IMR-90 (cell line): ENCODE results near the gene PTPN22.

Experiments used
- MAFK ChIP-seq: IDR thresholded peaks from 2 replicates; pipeline ENCODE4 v1.6.1; 2012; ENCODE audit warnings: low read depth, low read length, improper control_type of control experiment
- MAZ ChIP-seq: IDR thresholded peaks from 2 replicates; pipeline ENCODE4 v1.6.1; 2012; ENCODE audit warnings: low read depth, mild to moderate bottlenecking, low read length, improper control_type of control experiment, moderate library complexity, borderline replicate concordance
- POLR2A ChIP-seq: IDR thresholded peaks from 2 replicates; pipeline ENCODE4 v1.6.1; 2012; ENCODE audit warnings: mild to moderate bottlenecking, low read depth, low read length
- RAD21 ChIP-seq: IDR thresholded peaks from 2 replicates; pipeline ENCODE4 v1.6.1; 2012; ENCODE audit warnings: low read length, improper control_type of control experiment
- SMC3 ChIP-seq: fragments of 150-350 bp; IDR thresholded peaks from 2 replicates; pipeline ENCODE4 v1.6.1; 2016; ENCODE audit warnings: low read depth, mild to moderate bottlenecking, antibody characterized with exemption, low read length, moderate library complexity
- TF ChIP-seq, protein P1 (sequence below): conservative IDR thresholded peaks from 2 replicates; pipeline ENCODE4 v1.5.1; 2012; ENCODE audit warnings: mild to moderate bottlenecking, low read depth, low read length, improper control_type of control experiment
- TF ChIP-seq, protein P2 (sequence below): fragments of 150-350 bp; IDR thresholded peaks from 2 replicates; pipeline ENCODE4 v1.6.1; 2016; ENCODE audit warnings: low read depth, mild to moderate bottlenecking, low read length, moderate library complexity, borderline replicate concordance

DNA sequence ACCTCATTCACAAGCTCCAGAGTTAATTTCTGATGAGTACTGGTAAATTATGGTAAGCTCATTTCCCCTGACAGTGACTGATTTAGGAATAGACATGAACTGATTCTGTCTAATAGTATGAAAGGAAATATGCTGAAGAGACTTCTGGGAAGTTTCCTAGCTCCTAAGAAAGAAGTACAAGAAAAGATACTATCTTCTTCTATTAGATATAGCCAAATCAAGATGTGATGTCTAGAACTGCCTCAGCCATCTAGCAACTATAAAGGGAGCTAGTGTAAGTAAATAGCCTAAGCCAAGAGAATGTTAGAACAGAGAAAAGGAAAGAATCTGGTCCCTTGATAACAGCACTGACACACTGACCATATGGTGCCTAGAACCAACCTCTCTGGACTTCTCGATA, 101.5 kb downstream of the PTPN22 start:
- TF ChIP-seq, protein P1, sequence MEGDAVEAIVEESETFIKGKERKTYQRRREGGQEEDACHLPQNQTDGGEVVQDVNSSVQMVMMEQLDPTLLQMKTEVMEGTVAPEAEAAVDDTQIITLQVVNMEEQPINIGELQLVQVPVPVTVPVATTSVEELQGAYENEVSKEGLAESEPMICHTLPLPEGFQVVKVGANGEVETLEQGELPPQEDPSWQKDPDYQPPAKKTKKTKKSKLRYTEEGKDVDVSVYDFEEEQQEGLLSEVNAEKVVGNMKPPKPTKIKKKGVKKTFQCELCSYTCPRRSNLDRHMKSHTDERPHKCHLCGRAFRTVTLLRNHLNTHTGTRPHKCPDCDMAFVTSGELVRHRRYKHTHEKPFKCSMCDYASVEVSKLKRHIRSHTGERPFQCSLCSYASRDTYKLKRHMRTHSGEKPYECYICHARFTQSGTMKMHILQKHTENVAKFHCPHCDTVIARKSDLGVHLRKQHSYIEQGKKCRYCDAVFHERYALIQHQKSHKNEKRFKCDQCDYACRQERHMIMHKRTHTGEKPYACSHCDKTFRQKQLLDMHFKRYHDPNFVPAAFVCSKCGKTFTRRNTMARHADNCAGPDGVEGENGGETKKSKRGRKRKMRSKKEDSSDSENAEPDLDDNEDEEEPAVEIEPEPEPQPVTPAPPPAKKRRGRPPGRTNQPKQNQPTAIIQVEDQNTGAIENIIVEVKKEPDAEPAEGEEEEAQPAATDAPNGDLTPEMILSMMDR = no peak
- TF ChIP-seq MAZ (no peak), POLR2A (no peak), SMC3 (no peak), RAD21 (no peak), MAFK (no peak)
- TF ChIP-seq, protein P2, sequence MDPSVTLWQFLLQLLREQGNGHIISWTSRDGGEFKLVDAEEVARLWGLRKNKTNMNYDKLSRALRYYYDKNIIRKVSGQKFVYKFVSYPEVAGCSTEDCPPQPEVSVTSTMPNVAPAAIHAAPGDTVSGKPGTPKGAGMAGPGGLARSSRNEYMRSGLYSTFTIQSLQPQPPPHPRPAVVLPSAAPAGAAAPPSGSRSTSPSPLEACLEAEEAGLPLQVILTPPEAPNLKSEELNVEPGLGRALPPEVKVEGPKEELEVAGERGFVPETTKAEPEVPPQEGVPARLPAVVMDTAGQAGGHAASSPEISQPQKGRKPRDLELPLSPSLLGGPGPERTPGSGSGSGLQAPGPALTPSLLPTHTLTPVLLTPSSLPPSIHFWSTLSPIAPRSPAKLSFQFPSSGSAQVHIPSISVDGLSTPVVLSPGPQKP = no peak
